Non-pigmented ciliary epithelial cell (primary cell): ENCODE data around the gene FHOD3.
"Not testable (repeated sequence)": the region's sequence is repeated elsewhere in the genome, so short reads cannot be mapped to it uniquely, and the experiment has no call there.

Experiments
- DNase-seq: peaks from one replicate; pipeline ENCODE4 v3.0.0-alpha.2; 2010; ENCODE audit warnings: low read depth

FHOD3 gene

GRCh38 chr18:36350839-36351469, 53.4 kb downstream of the FHOD3 start:
- DNase-seq = no peak

DNA sequence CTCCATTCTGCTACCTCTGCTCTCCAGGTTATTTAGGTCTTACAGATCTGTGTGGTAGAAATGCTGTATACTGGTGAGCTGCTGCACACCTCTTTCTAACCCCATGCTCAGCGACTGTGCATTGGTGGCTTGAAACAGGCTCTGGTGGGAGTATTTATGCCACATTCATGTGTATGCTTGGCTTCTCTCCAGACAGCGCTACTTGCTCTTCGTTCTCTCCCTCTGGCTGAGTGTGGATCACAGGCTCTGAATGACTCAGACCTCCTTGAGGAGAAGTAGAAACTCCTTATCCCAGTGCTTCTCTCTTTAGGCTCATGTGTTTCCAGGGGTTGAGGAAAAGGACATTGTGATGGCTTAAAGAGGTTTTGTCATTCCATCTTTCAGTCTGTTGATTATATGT, 54.9 kb downstream of the FHOD3 start:
- DNase-seq = peak; percentile 88

DNA sequence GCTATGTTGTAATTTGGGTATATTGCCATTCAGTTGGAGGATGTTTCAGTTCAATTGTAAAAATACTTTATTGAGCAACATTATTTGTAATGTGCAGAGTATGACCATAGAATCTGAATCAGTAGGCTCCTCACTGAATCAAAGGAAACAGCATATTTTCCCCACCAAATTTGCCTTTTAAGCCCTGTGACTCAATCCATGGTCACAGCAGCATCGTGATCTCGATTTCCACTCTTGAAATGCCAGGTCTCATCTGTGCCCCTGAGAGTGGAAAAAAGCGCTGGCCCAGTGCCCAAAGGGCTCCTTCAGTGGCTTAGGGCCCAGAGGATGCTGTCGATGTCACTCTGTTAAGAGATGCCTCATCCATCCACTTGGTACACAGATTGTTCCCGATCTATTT, 57.5 kb downstream of the FHOD3 start:
- no peak for DNase-seq

DNA sequence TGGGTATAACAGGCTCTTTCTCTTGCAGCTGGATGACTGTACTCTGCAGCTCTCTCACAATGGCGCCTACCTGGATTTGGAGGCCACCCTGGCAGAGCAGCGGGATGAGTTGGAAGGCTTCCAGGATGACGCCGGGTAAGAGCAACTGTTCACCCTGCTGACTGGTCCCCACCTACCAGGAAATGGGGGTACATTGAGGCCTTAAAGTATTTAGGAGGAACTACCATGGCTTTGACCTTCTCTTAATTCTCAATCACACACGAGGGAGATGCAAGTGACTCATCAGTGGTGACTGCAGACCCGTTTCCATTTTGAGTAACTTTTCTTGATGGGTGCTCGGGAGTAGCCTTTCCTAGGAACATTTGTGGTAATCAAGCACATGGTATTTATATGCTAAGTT, 58.0 kb downstream of the FHOD3 start:
- no peak for DNase-seq

GRCh38 chr18:36356741-36357140, 59.2 kb downstream of the FHOD3 start:
- DNase-seq = not testable (repeated sequence)

GRCh38 chr18:36358141-36358540, 60.6 kb downstream of the FHOD3 start:
- no peak for DNase-seq

DNA sequence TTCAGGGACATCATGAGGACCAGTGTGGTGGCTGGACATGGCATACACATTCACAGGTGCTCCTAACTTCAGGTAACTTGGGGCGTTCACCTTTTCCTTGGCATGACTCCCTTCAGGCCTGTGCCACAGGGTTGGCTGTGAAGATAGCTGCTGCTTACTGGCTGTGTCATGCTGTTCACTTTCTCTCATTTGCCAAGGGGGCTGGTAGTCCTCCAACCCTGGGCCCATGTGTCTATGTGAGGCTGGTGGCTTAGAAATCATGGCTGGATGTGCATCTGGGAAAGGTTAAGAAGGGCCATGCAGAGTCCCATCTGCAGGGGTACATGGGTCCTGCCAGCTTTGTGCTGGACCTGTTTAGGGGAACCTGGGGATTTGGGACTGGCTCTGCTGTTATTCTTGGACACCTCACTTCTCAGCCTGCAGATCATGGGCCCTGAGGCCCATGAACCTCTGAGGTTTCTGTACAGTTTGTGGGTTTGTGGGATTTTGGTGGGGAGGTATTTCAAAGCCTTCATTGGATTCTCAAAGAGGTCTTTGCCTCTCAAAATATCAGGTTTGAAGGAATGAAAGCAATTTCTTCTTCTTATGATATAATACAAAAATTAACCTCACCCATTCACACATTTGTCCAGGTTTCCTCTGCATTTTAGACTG, 62.9 kb downstream of the FHOD3 start:
- no peak for DNase-seq

DNA sequence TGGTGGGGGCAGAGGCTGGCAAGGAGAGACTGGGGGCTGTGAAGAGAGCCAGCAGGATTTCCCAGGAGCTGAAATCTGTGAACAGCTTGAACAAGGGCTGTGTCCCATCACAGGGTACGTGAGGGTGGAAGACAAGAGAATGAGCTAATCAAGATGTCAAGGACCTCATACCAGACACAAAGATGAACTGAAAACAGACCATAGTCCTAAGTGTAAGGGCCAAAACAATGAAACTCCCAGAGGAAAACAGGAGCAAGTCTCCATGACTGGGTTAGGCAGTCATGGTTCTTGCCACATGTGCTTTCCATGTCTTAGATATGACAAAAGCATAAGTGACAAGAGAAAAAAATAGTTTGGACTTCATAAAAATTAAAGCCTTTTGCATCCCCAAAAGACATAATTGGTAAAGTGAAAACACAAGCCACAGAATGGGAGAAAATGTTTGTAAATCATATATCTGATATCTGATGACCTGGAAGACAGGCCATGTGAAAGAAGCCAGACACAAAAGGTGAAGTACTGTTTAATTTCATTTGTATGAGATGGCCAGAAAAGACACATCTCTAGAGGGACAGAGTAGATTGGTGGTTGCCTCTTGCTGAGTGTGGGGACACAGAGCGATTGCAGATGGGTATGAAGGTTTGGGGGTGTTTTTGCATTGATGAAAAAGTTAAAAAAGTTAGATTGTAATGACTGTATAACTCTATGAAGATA, 67.6 kb downstream of the FHOD3 start:
- DNase-seq = no peak

GRCh38 chr18:36365836-36366775, 68.6 kb downstream of the FHOD3 start:
- no peak for DNase-seq

- no peak for DNase-seq
Measured at GRCh38 chr18:36366994-36367839, 69.7 kb downstream of the FHOD3 start.

- no peak for DNase-seq
Measured at GRCh38 chr18:36368889-36369288, 71.4 kb downstream of the FHOD3 start.

GRCh38 chr18:36372903-36373311, 75.4 kb downstream of the FHOD3 start:
- DNase-seq = peak; percentile 92

- DNase-seq = no peak
Measured at GRCh38 chr18:36374262-36374661, 76.7 kb downstream of the FHOD3 start.

DNA sequence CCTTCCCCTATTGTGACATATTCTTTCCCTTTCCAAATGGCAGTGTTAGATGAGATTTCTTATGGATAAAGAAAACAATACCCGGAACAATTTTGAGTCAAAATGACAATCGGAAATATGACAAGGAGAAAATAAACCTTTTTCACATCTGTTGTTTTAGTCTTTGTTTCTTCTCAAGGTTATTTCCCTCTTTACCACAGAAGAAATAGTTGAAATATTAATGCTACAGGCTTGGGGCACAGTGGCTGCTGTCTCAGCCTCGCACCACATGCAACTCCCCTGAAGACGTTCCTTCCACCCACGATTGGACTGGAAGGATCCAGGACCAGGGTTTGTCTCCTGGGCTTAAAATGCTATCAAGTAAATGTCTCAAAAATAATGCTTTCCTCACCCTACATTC, 77.6 kb downstream of the FHOD3 start:
- no peak for DNase-seq

DNA sequence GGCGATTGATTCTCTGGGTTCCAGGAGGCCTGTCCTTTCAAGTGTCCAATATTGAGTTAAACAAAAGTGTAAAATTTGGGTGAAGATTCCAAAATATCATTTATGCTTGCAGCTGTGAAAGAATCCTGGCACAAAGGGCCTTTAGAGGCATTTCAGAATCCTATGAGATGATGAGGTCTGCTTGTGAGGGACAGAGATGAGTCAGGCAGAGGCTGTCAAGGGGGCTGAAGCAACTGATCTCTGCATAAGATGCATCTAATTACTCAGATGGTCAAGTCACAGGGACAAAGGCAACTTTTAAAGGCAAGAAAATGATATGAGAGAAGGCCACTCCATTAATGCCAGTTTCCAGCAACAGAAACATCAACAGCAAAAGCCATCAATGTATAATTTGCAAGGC, 78.8 kb downstream of the FHOD3 start:
- no peak for DNase-seq

DNA sequence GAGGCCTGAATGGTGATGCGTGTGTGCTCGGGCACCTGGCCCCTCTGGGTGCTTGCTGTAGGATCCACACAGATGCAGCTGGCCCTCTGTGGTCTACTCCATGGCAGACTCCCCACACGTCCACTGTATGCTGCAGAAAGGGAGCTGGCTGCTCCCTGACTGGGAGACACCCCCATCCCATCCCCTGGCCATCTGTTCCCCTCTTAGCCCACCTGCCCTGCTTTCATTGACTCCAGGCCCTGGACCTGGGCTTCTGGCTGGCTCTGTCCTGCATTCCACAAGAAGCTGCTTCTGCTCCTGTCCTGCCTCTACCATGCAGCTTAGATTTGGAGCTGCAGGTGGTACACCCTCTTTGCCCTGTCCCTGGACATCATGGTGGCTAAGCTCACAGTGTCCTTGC, 80.1 kb downstream of the FHOD3 start:
- no peak for DNase-seq

DNA sequence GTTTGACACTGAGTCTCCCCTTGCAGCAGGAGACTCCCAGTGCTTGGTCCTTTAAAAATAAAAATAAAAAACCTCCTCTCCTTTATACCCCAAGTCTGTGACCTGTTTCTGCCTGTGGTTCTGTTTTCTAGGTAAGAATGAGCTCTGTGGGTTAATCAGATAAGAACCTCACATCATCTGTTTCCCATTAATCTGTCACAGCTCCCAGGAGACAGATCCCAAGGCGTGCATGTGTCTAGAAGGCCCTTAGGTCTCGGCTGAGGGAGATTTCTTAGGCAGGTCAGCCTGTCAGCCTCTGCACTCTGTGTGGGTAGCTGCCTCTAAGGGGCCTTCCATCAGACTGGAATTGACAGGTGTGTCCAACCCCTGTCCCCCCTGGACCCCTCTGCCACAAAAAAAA, 80.7 kb downstream of the FHOD3 start:
- no peak for DNase-seq

DNA sequence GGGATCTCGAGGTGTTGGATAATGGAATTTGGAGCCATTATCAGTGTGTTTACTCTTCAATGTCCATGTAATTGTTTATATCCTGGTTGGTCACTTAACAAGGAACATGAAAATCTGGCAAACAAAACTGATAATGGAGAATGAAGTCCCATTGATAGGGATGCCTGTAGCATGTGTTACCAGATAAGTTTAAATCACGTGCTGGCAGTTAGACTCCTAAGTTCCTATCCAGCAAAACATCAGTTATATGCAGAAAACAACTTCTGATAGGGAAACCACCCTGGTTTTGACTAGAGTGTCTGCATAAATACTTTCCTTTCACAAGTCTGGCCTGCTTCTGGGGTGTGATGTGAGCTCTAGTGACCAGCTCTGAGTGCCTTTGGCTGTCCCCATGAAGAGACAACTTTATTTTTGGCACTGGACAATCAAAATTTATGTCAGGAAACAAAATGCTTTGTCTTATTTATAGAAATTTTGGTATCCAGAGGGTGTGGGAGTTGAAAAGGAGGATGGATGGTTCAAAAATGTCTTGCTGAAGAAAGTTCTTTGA, 82.0 kb downstream of the FHOD3 start:
- no peak for DNase-seq

DNA sequence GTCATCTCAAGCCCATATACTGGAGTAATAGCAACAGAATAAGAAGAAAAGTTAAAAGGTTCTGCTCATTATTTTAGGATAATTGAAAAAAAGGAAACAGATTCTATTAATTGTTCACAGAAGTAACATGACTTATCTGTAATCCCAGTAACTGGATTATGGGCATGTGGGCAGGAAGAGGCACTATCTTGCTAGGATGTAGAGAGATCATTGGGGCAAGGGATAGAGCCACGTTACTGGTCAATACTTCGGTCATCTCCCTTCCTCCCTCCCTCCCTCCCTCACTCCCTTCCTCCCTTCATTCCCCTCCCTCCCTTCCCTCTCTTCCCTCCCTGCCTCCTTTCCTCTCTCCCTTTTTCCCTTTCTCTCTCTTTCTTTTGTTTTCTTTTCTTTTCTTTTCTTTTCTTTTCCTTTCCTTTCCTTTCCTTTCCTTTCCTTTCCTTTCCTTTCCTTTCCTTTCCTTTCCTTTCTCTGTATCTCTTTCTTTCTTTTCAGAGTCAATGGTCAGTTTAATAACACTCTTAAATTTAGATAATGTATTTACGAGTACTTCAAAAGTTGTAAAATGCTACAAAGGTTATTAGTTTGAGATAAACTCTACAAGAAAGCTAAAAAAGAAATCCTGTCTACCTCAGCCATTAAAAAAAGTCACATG, 82.8 kb downstream of the FHOD3 start:
- DNase-seq = no peak

DNA sequence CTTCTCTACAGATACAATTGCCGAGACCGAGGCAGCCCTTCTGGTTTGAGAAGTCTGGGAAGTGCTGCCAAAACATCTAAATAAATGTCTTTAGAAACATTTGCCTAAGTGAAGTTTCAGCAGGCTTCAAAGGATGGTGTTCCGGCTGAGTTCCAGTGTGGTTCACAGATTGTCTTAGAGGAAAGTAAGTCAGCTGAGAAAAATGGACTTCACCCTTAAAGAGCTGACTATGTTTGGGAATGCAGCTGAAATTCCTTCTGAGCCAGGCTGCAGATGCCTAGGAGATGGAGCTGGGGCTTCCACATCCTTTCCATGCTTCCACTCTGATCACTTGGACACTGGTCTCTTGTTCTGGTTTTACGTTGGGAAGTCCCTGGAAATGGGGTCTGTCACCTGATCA, 83.6 kb downstream of the FHOD3 start:
- DNase-seq = no peak

DNA sequence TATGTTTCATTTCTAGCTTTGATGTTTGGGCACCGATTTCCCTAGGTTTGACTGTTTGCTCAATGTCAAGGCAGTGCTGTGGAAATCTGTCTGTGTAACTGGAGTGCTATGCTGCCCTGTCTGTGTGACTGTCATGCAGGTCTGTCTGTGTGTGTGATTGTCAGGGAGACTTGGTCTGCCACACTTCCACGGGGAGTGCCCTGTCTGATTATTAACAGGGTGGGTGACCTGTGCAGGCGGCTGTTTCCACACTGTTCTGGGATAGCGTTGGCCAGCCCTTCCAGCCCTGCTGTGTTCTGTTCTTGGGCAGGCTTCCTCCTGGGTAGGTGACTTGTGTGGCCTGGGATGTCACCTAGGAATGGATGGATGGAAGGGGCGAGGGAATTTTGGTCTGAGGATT, 85.3 kb downstream of the FHOD3 start:
- DNase-seq = no peak
